Smooth muscle cell (in vitro differentiated cells): ENCODE data around the gene PGS1. TPM values are rescaled to one million over a fixed set of nuclear protein-coding genes. Genes with fewer than 3 reads are reported as not detected.
A peak's percentile ranks its signal among the peaks of the same experiment; 100 is the strongest.

Experiments used
- DNase-seq: peaks from one replicate; lab custom pipeline; 2025; ENCODE audit not compliant: unreplicated experiment; lab: John Stamatoyannopoulos, UW
- H2AFZ ChIP-seq: fragments of 200-600 bp; sonication (generic); 2 replicates; pipeline ENCODE4 v1.6.0; 2016; ENCODE audit warnings: antibody characterized with exemption, low read depth, mild to moderate bottlenecking
- H3F3A ChIP-seq: fragments of 200-600 bp; sonication (generic); 2 replicates; pipeline ENCODE4 v1.6.0; 2017; ENCODE audit warnings: antibody characterized with exemption, low read depth
- H3K27ac ChIP-seq: fragments of 200-600 bp; sonication (generic); 2 replicates; pipeline ENCODE4 v1.5.1; 2016; ENCODE audit warnings: low read depth, mild to moderate bottlenecking
- H3K27me3 ChIP-seq: fragments of 200-600 bp; sonication (generic); 2 replicates; pipeline ENCODE4 v1.6.1; 2016; ENCODE audit warnings: low read depth, mild to moderate bottlenecking
- H3K36me3 ChIP-seq: fragments of 200-600 bp; sonication (generic); 2 replicates; pipeline ENCODE4 v1.5.1; 2016; ENCODE audit warnings: low read depth
- H3K4me1 ChIP-seq: fragments of 200-600 bp; sonication (generic); 2 replicates; pipeline ENCODE4 v1.5.1; 2016; ENCODE audit warnings: low read depth
- H3K4me2 ChIP-seq: fragments of 200-600 bp; sonication (generic); 2 replicates; pipeline ENCODE4 v1.6.0; 2016; ENCODE audit warnings: mild to moderate bottlenecking
- H3K4me3 ChIP-seq: fragments of 200-600 bp; sonication (generic); 2 replicates; pipeline ENCODE4 v1.5.1; 2016; ENCODE audit warnings: mild to moderate bottlenecking
- H3K79me2 ChIP-seq: fragments of 200-600 bp; sonication (generic); 2 replicates; pipeline ENCODE4 v1.6.0; 2016; ENCODE audit warnings: low read depth, mild to moderate bottlenecking
- H3K9ac ChIP-seq: fragments of 200-600 bp; sonication (generic); 2 replicates; pipeline ENCODE4 v1.6.0; 2016; ENCODE audit warnings: low read depth
- H3K9me3 ChIP-seq: fragments of 200-600 bp; sonication (generic); replicated peaks from 2 replicates; pipeline ENCODE4 v1.5.1; 2016; ENCODE audit warnings: low read depth
- H4K20me1 ChIP-seq: fragments of 200-600 bp; sonication (generic); 2 replicates; pipeline ENCODE4 v1.6.0; 2016; ENCODE audit warnings: low read depth
- WGBS: methylation state at CpG from one replicate; pipeline ENCODE4 v1.1.7; 2016; ENCODE audit warnings: low lambda C conversion rate; 5-methylcytosine and 5-hydroxymethylcytosine counted together
- polyA plus RNA-seq: library from polyadenylated mRNA; unstranded; fragments of >200 nt; fragmentation: Nextera tagmentation; extraction: Ambion mirVana; gene quantifications from 2 replicates; pipeline ENCODE4 v1.2.1, GENCODE V29; 2016
- total RNA-seq: library from RNA; depleted of rRNA; stranded (reverse); fragments of >200 nt; gene quantifications from 2 replicates; pipeline ENCODE4 v1.2.3, GENCODE V29; 2014
- TF ChIP-seq, protein P1 (sequence below): fragments of 200-600 bp; sonication (generic); IDR thresholded peaks from 2 replicates; pipeline ENCODE4 v1.5.1; 2017; ENCODE audit warnings: borderline replicate concordance, mild to moderate bottlenecking, antibody characterized with exemption; ENCODE audit not compliant: insufficient read depth, poor library complexity, severe bottlenecking

The PGS1 gene
- total and polyA plus RNA-seq, 2 experiments from 2014 or later = 22.6 to 29.9 TPM

- H3K27me3 ChIP-seq = no peaks in the 10 kb centered on the region
- H2AFZ ChIP-seq = no peak overlapping the region
- peaks cover 32% of the 10 kb centered on the region for H4K20me1 ChIP-seq
- H3K4me3 ChIP-seq = no peak overlapping the region
- DNase-seq = no peak
- H3K9ac ChIP-seq = peak overlapping the region; percentile 62
- no peaks in the 10 kb centered on the region for H3K9me3 ChIP-seq
- peaks cover 16% of the 10 kb centered on the region for H3K4me1 ChIP-seq
- H3K27ac ChIP-seq = peak overlapping the region; percentile 94
- H3K79me2 ChIP-seq = peaks cover 66% of the 10 kb centered on the region
- no peaks in the 10 kb centered on the region for H3K36me3 ChIP-seq
- TF ChIP-seq, protein P1, sequence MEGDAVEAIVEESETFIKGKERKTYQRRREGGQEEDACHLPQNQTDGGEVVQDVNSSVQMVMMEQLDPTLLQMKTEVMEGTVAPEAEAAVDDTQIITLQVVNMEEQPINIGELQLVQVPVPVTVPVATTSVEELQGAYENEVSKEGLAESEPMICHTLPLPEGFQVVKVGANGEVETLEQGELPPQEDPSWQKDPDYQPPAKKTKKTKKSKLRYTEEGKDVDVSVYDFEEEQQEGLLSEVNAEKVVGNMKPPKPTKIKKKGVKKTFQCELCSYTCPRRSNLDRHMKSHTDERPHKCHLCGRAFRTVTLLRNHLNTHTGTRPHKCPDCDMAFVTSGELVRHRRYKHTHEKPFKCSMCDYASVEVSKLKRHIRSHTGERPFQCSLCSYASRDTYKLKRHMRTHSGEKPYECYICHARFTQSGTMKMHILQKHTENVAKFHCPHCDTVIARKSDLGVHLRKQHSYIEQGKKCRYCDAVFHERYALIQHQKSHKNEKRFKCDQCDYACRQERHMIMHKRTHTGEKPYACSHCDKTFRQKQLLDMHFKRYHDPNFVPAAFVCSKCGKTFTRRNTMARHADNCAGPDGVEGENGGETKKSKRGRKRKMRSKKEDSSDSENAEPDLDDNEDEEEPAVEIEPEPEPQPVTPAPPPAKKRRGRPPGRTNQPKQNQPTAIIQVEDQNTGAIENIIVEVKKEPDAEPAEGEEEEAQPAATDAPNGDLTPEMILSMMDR = no peak
- peak overlapping the region; percentile 68 for H3K4me2 ChIP-seq
- H3F3A ChIP-seq = peaks cover 28% of the 10 kb centered on the region
- 91% methylated on average over 11 of the region's 11 CpGs for WGBS
These were observed 12.6 kb downstream of the PGS1 start for GRCh38 chr17:78391051-78391431.

GRCh38 chr17:78391843-78392242 lies 13.4 kb downstream of the PGS1 start:
- Histone ChIP-seq H2AFZ (no peak overlapping the region), H3K9ac (peak overlapping the region; percentile 62), H3K36me3 (no peaks in the 10 kb centered on the region), H3K4me2 (peak overlapping the region; percentile 68), H4K20me1 (peaks cover 26% of the 10 kb centered on the region), H3K79me2 (peaks cover 66% of the 10 kb centered on the region), H3K27me3 (no peaks in the 10 kb centered on the region), H3K4me3 (no peak overlapping the region), H3K9me3 (no peaks in the 10 kb centered on the region), H3K27ac (peak overlapping the region; percentile 94), H3K4me1 (peaks cover 12% of the 10 kb centered on the region), H3F3A (peaks cover 24% of the 10 kb centered on the region)
- TF ChIP-seq, protein P1 = no peak
- WGBS = 6% methylated on average over 4 of the region's 4 CpGs
- no peak for DNase-seq

- Histone ChIP-seq H3K79me2 (peaks cover 66% of the 10 kb centered on the region), H3K9me3 (no peaks in the 10 kb centered on the region), H3K4me3 (no peak overlapping the region), H3K4me1 (peaks cover 12% of the 10 kb centered on the region), H3K4me2 (peak overlapping the region; percentile 2), H3F3A (peaks cover 20% of the 10 kb centered on the region), H4K20me1 (peaks cover 30% of the 10 kb centered on the region), H3K9ac (peak overlapping the region; percentile 32), H3K27me3 (no peaks in the 10 kb centered on the region), H2AFZ (no peak overlapping the region), H3K36me3 (no peaks in the 10 kb centered on the region), H3K27ac (peak overlapping the region; percentile 94)
- TF ChIP-seq, protein P1 = no peak
- DNase-seq = no peak
- WGBS = 84% methylated on average over 6 of the region's 6 CpGs
These were observed 13.8 kb downstream of the PGS1 start for GRCh38 chr17:78392295-78392694.

- Histone ChIP-seq H3K79me2 (peaks cover 58% of the 10 kb centered on the region), H4K20me1 (peaks cover 34% of the 10 kb centered on the region)
These were observed 15.1 kb downstream of the PGS1 start for GRCh38 chr17:78393575-78393974.

More at GRCh38 chr17:78393575-78393974, 15.1 kb downstream of the PGS1 start:
- Histone ChIP-seq H3K9ac (no peak overlapping the region), H3K9me3 (no peaks in the 10 kb centered on the region), H3K4me1 (peaks cover 17% of the 10 kb centered on the region), H3K4me2 (no peak overlapping the region), H3K4me3 (no peak overlapping the region), H3K27me3 (no peaks in the 10 kb centered on the region), H3F3A (peaks cover 25% of the 10 kb centered on the region), H3K36me3 (no peaks in the 10 kb centered on the region), H2AFZ (no peak overlapping the region), H3K27ac (peak overlapping the region; percentile 3)
- TF ChIP-seq, protein P1 = no peak
- 94% methylated on average over 4 of the region's 4 CpGs for WGBS
- DNase-seq = no peak
